SH-SY5Y (cell line): ENCODE results near the gene TEAD3.

ENCODE experiments used
- GATA2 ChIP-seq: IDR thresholded peaks from 2 replicates; pipeline ENCODE4 v1.6.1; 2011; ENCODE audit warnings: mild to moderate bottlenecking, low read depth, low read length
- GATA3 ChIP-seq: IDR thresholded peaks from 2 replicates; pipeline ENCODE4 v1.6.1; 2011; ENCODE audit warnings: low read depth, mild to moderate bottlenecking, low read length, moderate library complexity

- TF ChIP-seq GATA2 = no peak
- TF ChIP-seq GATA3 = no peak
These were observed 20.9 kb downstream of the TEAD3 start for GRCh38 chr6:35476004-35476403.
